Stomach (tissue), 9 donors: ENCODE measurements around the gene NOXA1. TPM values are rescaled to one million over a fixed set of nuclear protein-coding genes. Genes with fewer than 3 reads are reported as not detected.

Source experiments
- DNase-seq, 2 donors: peaks; one replicate each; pipeline versions ENCODE4 v3.0.0 to v3.0.0-alpha.2; 2013 to 2019
- H3K27ac ChIP-seq, 5 donors: fragments of 200-600 bp in 4 of 5; sonication (generic) in 4 of 5; one replicate each; pipeline ENCODE4 v1.5.1; 2013 to 2019; ENCODE audit warnings: mild to moderate bottlenecking in 1 of 5, moderate library complexity in 1 of 5
- H3K27me3 ChIP-seq, 3 donors: fragments of 200-600 bp; sonication (generic); one replicate each; pipeline ENCODE4 v1.5.1; 2017 to 2019; ENCODE audit warnings: mixed run types in 1 of 3
- H3K36me3 ChIP-seq, 4 donors: fragments of 200-600 bp; sonication (generic); 1 replicate in 3 of 4; 2 replicates in 1 of 4; pipeline ENCODE4 v1.5.1; 2016 to 2019
- H3K4me1 ChIP-seq, 4 donors: fragments of 200-600 bp; sonication (generic); one replicate each; pipeline ENCODE4 v1.5.1; 2016 to 2019
- H3K4me3 ChIP-seq, 4 donors: fragments of 200-600 bp; sonication (generic) in 3 of 4; one replicate each; pipeline ENCODE4 v1.5.1; 2016 to 2019; ENCODE audit warnings: mild to moderate bottlenecking in 1 of 4
- H3K9me3 ChIP-seq, 4 donors: fragments of 200-600 bp; sonication (generic); one replicate each; pipeline ENCODE4 v1.5.1; 2016 to 2019
- CTCF ChIP-seq, 7 experiments: fragments of 450-650 bp in 4 of 7; fragments of 200-600 bp in 3 of 7; sonication (generic) in 3 of 7; IDR thresholded peaks; one replicate each; pipeline ENCODE4 v1.5.1; 2016 to 2019; ENCODE audit warnings: antibody characterized with exemption in 7 of 7, control low read depth in 2 of 7, mild to moderate bottlenecking in 1 of 7
- EP300 ChIP-seq: sonication (generic); formaldehyde crosslinking; IDR thresholded peaks from one replicate; pipeline ENCODE4 v1.6.1; 2017; ENCODE audit warnings: antibody characterized with exemption
- POLR2A ChIP-seq, 4 donors: fragments of 450-650 bp; IDR thresholded peaks; one replicate each; pipeline ENCODE4 v1.6.1; 2016; ENCODE audit warnings: antibody characterized with exemption in 4 of 4, control low read depth in 2 of 4, mild to moderate bottlenecking in 1 of 4, moderate library complexity in 1 of 4
- POLR2AphosphoS5 ChIP-seq, 3 donors: sonication (generic); formaldehyde crosslinking; IDR thresholded peaks; one replicate each; pipeline ENCODE4 v1.6.1; 2016; ENCODE audit warnings: antibody characterized with exemption in 3 of 3
- WGBS, 5 donors: extraction: QIAGEN DNeasy Blood & Tissue Kit in 3 of 5; methylation state at CpG; one replicate each; pipeline versions ENCODE4 v1.1.5 to v1.1.7; 2013 to 2018; 5-methylcytosine and 5-hydroxymethylcytosine counted together
- intact Hi-C: fragments of 100-400 bp; cut with DNase I; formaldehyde crosslinking; loops from one replicate; pipeline ENCODE4 v1.15.1; 2023; ENCODE audit warnings: low total_unique reads
- polyA plus RNA-seq, 3 donors: library from polyadenylated mRNA; stranded (reverse); fragments of 200-250 nt; gene quantifications; one replicate each; pipeline ENCODE4 v1.2.3, GENCODE V29; 2013
- total RNA-seq, 5 donors: library from RNA; depleted of rRNA; stranded (reverse); fragments of >200 nt; gene quantifications; one replicate each; pipeline versions ENCODE4 v1.1.0 to v1.2.3, GENCODE V29; 2014 to 2016
- donor health status: healthy with polysubstance abuse.
- donor health status: Bipolar disorder and iron deficiency.
- donor health status: healthy.

NOXA1 gene
- total and polyA plus RNA-seq, 8 donors: 3.5 to 43.2 (median 14.7) TPM

GRCh38 chr9:137393176-137394150, 29.7 kb upstream of the NOXA1 start:
- Histone ChIP-seq H3K27me3 (no peaks in the 10 kb centered on the region), H3K27ac (no peak overlapping the region), H3K4me1 (peaks cover 0 to 8% (median 0%) of the 10 kb centered on the region in 4 donors), H3K36me3 (peaks cover 0 to 56% (median 41%) of the 10 kb centered on the region in 4 donors), H3K4me3 (no peak overlapping the region), H3K9me3 (no peaks in the 10 kb centered on the region)
- no peak for DNase-seq
- WGBS, 5 donors: 91 to 96% (median 93%) methylated on average over 22 to 28 of the region's 28 CpGs
- TF ChIP-seq CTCF (IDR thresholded peaks at IDR 0.05): no peak
- intact Hi-C loops: no loop called here

DNA sequence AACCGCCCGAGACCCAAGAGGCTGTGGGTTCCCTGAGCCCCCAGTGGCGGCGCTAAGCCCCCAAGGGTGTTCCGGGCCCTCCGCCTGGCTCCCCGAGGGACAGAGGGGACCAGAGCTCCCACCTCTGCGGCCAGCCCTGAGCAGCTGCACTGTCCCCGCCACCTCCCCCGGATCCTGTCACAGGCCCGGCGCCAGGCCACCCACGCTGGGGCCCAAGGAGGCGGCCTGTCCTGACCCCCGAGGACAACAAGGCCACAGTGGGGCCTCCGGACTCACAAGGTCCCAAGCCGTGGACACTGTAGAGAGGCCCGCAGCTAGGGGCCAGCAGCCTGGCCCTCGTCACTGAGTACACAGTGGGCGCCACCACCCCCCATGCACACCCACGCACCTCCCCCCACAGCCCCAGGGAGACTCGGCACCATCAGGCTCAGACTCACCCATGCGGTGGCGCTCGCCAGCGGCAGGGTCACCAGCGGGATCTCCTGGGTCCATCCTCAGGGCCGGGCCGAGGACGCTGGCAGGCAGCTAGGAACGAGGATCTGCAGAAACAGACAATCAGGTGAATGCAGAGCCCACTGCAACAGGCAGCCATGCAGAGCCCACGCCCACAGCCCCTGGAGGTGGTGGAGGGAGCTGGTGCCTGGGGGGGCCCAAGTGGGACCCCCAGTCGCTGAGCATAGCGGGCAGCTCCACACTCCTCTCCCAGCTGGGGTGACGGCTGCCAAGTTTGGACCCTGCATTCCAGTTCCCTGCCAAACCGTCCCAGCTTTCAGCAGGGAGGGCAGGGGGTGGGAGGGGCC, 28.1 kb upstream of the NOXA1 start:
- no peak overlapping the region for H3K27ac ChIP-seq
- no peak for TF ChIP-seq EP300
- TF ChIP-seq POLR2A (IDR thresholded peaks at IDR 0.05): no peak
- TF ChIP-seq CTCF (IDR thresholded peaks at IDR 0.05): no peak
- TF ChIP-seq POLR2AphosphoS5 (IDR thresholded peaks at IDR 0.05): no peak
- 87 to 93% (median 89%) methylated on average over 22 to 36 of the region's 36 CpGs for WGBS, 5 donors
- no peaks in the 10 kb centered on the region for H3K9me3 ChIP-seq
- H3K4me1 ChIP-seq: peaks cover 0 to 8% (median 0%) of the 10 kb centered on the region in 4 donors
- H3K36me3 ChIP-seq: peaks cover 0 to 51% (median 33%) of the 10 kb centered on the region in 4 donors
- no peak overlapping the region for H3K4me3 ChIP-seq
- no peak for DNase-seq
- no peaks in the 10 kb centered on the region for H3K27me3 ChIP-seq
- intact Hi-C loops: no loop called here

GRCh38 chr9:137395666-137396010, 27.6 kb upstream of the NOXA1 start:
- intact Hi-C loops: no loop called here
- Histone ChIP-seq H3K27ac (no peak overlapping the region), H3K9me3 (no peaks in the 10 kb centered on the region), H3K27me3 (no peaks in the 10 kb centered on the region), H3K36me3 (peaks cover 0 to 51% (median 33%) of the 10 kb centered on the region in 4 donors), H3K4me1 (peaks cover 0 to 8% (median 0%) of the 10 kb centered on the region in 4 donors), H3K4me3 (no peak overlapping the region)
- 85 to 94% (median 90%) methylated on average over 11 of the region's 11 CpGs for WGBS, 5 donors
- no peak for DNase-seq
- TF ChIP-seq POLR2AphosphoS5 (IDR thresholded peaks at IDR 0.05) (no peak), EP300 (no peak), CTCF (IDR thresholded peaks at IDR 0.05) (no peak), POLR2A (IDR thresholded peaks at IDR 0.05) (no peak)

GRCh38 chr9:137396227-137396626, 27.0 kb upstream of the NOXA1 start:
- no peak overlapping the region for H3K4me3 ChIP-seq
- peaks cover 0 to 51% (median 33%) of the 10 kb centered on the region in 4 donors for H3K36me3 ChIP-seq
- peaks cover 0 to 5% (median 0%) of the 10 kb centered on the region in 4 donors for H3K4me1 ChIP-seq
- no peak for DNase-seq
- intact Hi-C loops: no loop called here
- H3K9me3 ChIP-seq: no peaks in the 10 kb centered on the region
- no peaks in the 10 kb centered on the region for H3K27me3 ChIP-seq
- WGBS, 5 donors: 85 to 93% (median 87%) methylated on average over 15 of the region's 15 CpGs
- no peak for TF ChIP-seq CTCF (IDR thresholded peaks at IDR 0.05)
- TF ChIP-seq POLR2AphosphoS5 (IDR thresholded peaks at IDR 0.05): no peak
- TF ChIP-seq EP300: no peak
- no peak for TF ChIP-seq POLR2A (IDR thresholded peaks at IDR 0.05)
- H3K27ac ChIP-seq: no peak overlapping the region
